ENCODE data around the gene GDPD3.

GRCh38 chr16:30120340-30121105 lies 7.2 kb upstream of the GDPD3 start:
- TF ChIP-seq CTCF (IDR thresholded peaks at IDR 0.05) = no peak
- no peak for TF ChIP-seq EP300 (IDR thresholded peaks at IDR 0.05)
- TF ChIP-seq POLR2A (IDR thresholded peaks at IDR 0.05; ENCODE audit: low read depth) = no peak
- no peak for TF ChIP-seq POLR2AphosphoS5 (IDR thresholded peaks at IDR 0.05)

Data from esophagus muscularis mucosa (tissue), 4 donors.